ENCODE data around the gene SMAD3.

SMAD3 gene

DNA sequence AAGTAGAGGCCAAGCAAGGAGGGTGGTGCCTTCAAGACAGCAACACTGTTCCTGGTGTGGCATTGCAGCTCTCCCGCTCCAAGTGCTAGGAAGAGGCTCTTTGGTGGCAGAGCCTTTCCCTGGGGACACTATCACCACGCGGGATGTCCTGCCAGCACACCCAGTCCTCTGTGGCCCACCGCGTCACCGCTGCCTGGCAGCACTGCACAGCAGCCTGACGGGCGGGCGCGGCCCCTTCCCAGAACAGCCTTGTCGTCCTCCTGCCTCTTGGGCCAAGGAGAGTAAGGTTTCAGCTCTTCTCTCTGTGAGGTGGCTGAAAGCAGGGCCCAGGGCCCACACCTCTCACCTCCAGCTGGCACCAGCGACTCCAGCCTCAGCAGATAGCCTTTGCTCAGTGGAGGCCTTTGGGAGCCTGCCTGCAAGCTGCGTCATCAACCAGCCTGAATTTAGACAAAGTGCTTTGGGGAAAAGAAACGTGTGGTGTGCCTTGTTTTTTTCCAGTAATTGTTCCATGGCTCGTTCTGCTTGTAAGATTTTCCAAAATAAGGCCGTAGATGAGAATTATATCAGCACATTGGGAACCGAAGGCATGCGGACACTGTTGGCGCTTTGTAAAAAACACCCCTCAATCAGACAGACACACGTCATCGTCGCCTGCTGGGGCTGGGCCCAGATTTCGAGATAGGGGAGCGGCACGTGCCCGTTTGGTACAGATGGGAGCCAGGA lies 124.1 kb downstream of the SMAD3 start:
- H4K20me1 ChIP-seq = peaks cover 16% of the 10 kb centered on the region
- no peaks in the 10 kb centered on the region for H3K27me3 ChIP-seq
- no peak overlapping the region for H3K9ac ChIP-seq
- peaks cover 100% of the 10 kb centered on the region for H3K36me3 ChIP-seq
- H3K9me3 ChIP-seq = no peaks in the 10 kb centered on the region
- H3K4me2 ChIP-seq = no peak overlapping the region
- peaks cover 25% of the 10 kb centered on the region for H3K4me1 ChIP-seq
- H3K4me3 ChIP-seq = no peak overlapping the region
- H3K27ac ChIP-seq = no peak overlapping the region
- no peak for TF ChIP-seq Cebpa-rat (IDR thresholded peaks at IDR 0.05)

DNA sequence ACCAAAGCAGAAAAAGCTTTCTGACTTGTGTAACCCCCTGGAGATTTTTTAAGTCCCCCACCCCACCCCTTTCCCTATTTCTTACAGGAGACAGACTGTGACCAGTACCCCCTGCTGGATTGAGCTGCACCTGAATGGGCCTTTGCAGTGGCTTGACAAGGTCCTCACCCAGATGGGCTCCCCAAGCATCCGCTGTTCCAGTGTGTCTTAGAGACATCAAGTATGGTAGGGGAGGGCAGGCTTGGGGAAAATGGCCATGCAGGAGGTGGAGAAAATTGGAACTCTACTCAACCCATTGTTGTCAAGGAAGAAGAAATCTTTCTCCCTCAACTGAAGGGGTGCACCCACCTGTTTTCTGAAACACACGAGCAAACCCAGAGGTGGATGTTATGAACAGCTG lies 124.9 kb downstream of the SMAD3 start:
- peaks cover 100% of the 10 kb centered on the region for H3K36me3 ChIP-seq
- no peak overlapping the region for H3K4me3 ChIP-seq
- H4K20me1 ChIP-seq = peaks cover 9% of the 10 kb centered on the region
- peaks cover 16% of the 10 kb centered on the region for H3K4me1 ChIP-seq
- no peaks in the 10 kb centered on the region for H3K9me3 ChIP-seq
- H3K27ac ChIP-seq = no peak overlapping the region
- H3K27me3 ChIP-seq = no peaks in the 10 kb centered on the region
- no peak overlapping the region for H3K9ac ChIP-seq
- TF ChIP-seq Cebpa-rat (IDR thresholded peaks at IDR 0.05) = no peak
- H3K4me2 ChIP-seq = no peak overlapping the region

DNA sequence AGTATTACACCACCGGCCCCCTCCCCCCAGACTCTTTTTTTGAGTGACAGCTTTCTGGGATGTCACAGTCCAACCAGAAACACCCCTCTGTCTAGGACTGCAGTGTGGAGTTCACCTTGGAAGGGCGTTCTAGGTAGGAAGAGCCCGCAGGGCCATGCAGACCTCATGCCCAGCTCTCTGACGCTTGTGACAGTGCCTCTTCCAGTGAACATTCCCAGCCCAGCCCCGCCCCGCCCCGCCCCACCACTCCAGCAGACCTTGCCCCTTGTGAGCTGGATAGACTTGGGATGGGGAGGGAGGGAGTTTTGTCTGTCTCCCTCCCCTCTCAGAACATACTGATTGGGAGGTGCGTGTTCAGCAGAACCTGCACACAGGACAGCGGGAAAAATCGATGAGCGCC lies 125.4 kb downstream of the SMAD3 start:
- no peak for TF ChIP-seq Cebpa-rat (IDR thresholded peaks at IDR 0.05)
- Histone ChIP-seq H3K4me2 (no peak overlapping the region), H3K27me3 (no peaks in the 10 kb centered on the region), H3K36me3 (peaks cover 100% of the 10 kb centered on the region), H3K4me3 (no peak overlapping the region), H3K9ac (no peak overlapping the region), H3K4me1 (peaks cover 11% of the 10 kb centered on the region), H3K27ac (no peak overlapping the region), H3K9me3 (no peaks in the 10 kb centered on the region), H4K20me1 (peaks cover 4% of the 10 kb centered on the region; the same call in 1 of the 2 replicates)

DNA sequence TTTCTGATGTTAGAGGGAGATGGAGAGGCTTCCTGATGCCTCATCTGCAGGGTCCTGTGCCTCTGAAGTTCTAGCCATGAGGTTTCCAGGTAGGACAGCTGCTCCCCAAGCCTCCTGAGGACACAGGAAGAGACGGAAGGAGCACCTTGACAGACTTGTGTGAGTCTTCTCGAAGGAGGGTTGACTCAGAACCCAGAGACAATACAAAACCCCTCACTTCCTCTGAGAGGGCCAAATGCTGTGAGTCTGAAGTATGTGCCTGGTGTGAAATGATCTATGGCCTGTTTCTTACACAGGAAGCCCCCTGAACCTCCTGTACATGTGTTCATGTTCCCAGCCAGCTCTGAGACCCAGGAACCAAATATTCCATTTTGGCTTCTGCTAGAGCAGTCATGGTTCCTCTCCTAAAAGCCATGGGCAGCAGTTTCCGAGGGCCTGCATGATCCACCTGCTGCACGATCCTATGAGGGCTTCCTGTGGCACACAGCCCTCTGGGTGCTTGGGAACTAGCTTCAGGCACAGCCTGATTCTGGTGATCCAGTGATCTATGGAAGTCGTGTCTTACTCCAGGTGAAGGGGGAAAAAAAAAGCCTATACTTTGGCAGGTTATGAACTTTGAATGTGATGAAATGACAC lies 126.9 kb downstream of the SMAD3 start:
- H3K4me2 ChIP-seq = no peak overlapping the region

DNA sequence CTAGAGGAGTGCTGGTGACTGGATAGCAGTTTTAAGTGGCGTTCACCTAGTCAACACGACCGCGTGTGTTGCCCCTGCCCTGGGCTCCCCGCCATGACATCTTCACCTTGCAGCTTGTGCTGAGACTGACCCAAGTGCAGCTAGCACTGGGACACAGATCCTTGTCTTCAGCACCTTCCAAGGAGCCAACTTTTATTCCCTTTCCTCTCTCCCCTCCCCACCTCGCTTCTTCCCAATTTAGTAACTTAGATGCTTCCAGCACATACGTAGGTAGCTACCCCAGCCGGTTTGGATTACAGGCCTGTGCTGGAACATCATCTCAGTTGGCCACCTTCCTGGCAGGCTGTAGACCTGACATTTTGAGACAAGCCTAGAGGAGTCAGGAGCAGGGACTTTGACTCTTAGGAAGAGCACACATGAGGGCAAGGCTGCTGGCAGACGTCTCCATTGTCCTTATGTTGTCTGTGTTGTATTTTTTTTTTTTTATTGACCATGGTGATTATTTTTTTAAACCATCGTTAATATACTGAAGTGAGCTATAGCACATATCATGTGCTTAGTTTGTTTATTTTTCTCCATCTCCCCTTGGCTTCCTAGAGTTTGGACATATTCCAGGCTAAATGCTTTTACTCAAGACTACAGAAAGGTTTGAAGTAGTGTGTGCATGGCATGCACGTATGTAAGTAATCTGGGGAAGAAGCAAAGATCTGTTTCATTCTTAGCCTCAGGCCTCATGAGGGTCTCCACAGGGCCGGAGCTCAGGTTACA lies 128.0 kb downstream of the SMAD3 start:
- no peak overlapping the region for H3K27ac ChIP-seq

More for the DNA sequence above, 126.9 kb downstream of the SMAD3 start:
- TF ChIP-seq Cebpa-rat (IDR thresholded peaks at IDR 0.05) = no peak
- H3K27ac ChIP-seq = no peak overlapping the region
- no peaks in the 10 kb centered on the region for H3K27me3 ChIP-seq
- no peaks in the 10 kb centered on the region for H3K4me1 ChIP-seq
- H3K4me3 ChIP-seq = no peak overlapping the region
- peaks cover 86% of the 10 kb centered on the region for H3K36me3 ChIP-seq
- H3K9ac ChIP-seq = no peak overlapping the region
- H4K20me1 ChIP-seq = no peaks in the 10 kb centered on the region; the same call in 1 of the 2 replicates
- no peaks in the 10 kb centered on the region for H3K9me3 ChIP-seq

DNA sequence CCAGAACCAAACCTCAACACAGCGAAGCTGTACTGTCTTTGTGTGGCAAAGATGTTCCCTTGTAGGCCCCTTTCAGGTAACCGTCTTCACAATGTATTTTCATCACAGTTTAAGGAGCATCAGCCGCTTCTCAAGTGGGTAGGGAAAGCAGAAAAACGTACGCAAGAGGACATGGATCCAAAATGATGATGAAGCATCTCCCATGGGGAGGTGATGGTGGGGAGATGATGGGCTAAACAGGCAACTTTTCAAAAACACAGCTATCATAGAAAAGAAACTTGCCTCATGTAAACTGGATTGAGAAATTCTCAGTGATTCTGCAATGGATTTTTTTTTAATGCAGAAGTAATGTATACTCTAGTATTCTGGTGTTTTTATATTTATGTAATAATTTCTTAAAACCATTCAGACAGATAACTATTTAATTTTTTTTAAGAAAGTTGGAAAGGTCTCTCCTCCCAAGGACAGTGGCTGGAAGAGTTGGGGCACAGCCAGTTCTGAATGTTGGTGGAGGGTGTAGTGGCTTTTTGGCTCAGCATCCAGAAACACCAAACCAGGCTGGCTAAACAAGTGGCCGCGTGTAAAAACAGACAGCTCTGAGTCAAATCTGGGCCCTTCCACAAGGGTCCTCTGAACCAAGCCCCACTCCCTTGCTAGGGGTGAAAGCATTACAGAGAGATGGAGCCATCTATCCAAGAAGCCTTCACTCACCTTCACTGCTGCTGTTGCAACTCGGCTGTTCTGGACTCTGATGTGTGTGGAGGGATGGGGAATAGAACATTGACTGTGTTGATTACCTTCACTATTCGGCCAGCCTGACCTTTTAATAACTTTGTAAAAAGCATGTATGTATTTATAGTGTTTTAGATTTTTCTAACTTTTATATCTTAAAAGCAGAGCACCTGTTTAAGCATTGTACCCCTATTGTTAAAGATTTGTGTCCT lies 129.0 kb downstream of the SMAD3 start:
- H3K4me3 ChIP-seq = no peak overlapping the region
- no peaks in the 10 kb centered on the region for H3K27me3 ChIP-seq
- H3K4me1 ChIP-seq = no peaks in the 10 kb centered on the region
- TF ChIP-seq Cebpa-rat (IDR thresholded peaks at IDR 0.05) = no peak
- H4K20me1 ChIP-seq = no peaks in the 10 kb centered on the region; the same call in 1 of the 2 replicates
- H3K36me3 ChIP-seq = peaks cover 65% of the 10 kb centered on the region
- H3K9ac ChIP-seq = no peak overlapping the region
- H3K4me2 ChIP-seq = no peak overlapping the region
- H3K9me3 ChIP-seq = no peaks in the 10 kb centered on the region
- H3K27ac ChIP-seq = no peak overlapping the region

More for the DNA sequence above, 128.0 kb downstream of the SMAD3 start:
- Histone ChIP-seq H3K4me1 (no peaks in the 10 kb centered on the region), H3K27me3 (no peaks in the 10 kb centered on the region), H4K20me1 (no peaks in the 10 kb centered on the region; the same call in 1 of the 2 replicates), H3K4me2 (no peak overlapping the region), H3K36me3 (peaks cover 75% of the 10 kb centered on the region), H3K9ac (no peak overlapping the region), H3K4me3 (no peak overlapping the region), H3K9me3 (no peaks in the 10 kb centered on the region)
- no peak for TF ChIP-seq Cebpa-rat (IDR thresholded peaks at IDR 0.05)

DNA sequence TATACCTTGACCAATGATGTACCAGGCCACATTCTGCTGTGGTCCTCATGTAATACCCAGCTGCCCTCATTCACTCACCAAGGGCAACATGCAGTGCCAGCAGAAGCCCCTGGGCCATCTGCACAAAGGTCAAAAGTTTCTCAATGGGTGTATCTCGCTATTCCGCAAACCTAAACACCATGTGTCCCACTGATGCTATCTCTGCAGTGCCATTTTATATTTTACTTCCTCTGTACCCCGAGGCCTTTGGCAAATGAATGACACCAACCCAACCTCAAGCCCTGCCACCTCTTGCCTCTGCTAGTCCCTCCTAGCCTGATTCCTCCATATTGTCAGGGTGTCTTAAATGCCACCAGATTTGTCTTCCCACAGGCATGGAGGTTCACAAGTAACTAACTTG lies 129.9 kb downstream of the SMAD3 start:
- H3K27ac ChIP-seq = no peak overlapping the region

DNA sequence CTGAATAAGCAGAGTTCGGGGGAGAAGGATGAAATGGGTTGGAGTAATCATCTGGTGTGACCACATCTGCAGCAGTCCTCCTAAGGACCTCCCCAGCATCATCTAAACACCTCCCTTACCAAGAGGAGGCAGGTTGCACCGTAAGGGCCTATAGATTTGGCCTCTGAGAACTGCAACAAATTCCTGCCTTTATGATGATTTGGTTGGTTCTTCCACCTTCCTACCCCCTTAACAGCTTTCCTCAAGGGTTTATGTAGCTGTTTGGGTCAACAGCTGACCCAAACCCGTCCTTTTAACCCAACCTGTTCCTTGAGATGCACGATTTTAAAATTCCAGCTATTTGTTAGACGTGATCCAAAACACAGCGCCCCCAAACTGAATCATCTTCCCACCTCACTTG lies 130.8 kb downstream of the SMAD3 start:
- H3K4me1 ChIP-seq = no peaks in the 10 kb centered on the region
- H3K9me3 ChIP-seq = no peaks in the 10 kb centered on the region
- no peak overlapping the region for H3K9ac ChIP-seq
- peaks cover 49% of the 10 kb centered on the region for H3K36me3 ChIP-seq
- H3K27me3 ChIP-seq = no peaks in the 10 kb centered on the region
- no peaks in the 10 kb centered on the region; the same call in 1 of the 2 replicates for H4K20me1 ChIP-seq
- TF ChIP-seq Cebpa-rat (IDR thresholded peaks at IDR 0.05) = no peak
- H3K4me2 ChIP-seq = no peak overlapping the region
- H3K27ac ChIP-seq = no peak overlapping the region
- no peak overlapping the region for H3K4me3 ChIP-seq

More for the DNA sequence above, 129.9 kb downstream of the SMAD3 start:
- no peaks in the 10 kb centered on the region for H3K27me3 ChIP-seq
- no peak overlapping the region for H3K4me3 ChIP-seq
- no peak overlapping the region for H3K4me2 ChIP-seq
- no peaks in the 10 kb centered on the region; the same call in 1 of the 2 replicates for H4K20me1 ChIP-seq
- peaks cover 56% of the 10 kb centered on the region for H3K36me3 ChIP-seq
- TF ChIP-seq Cebpa-rat (IDR thresholded peaks at IDR 0.05) = no peak
- no peaks in the 10 kb centered on the region for H3K4me1 ChIP-seq
- H3K9ac ChIP-seq = no peak overlapping the region
- H3K9me3 ChIP-seq = no peaks in the 10 kb centered on the region

All from BLaER1 (cell line).